SK-N-DZ (cell line): ENCODE data around the gene MCCD1.

ENCODE experiments used
- DNase-seq: peaks from one replicate; pipeline ENCODE4 v3.0.0-alpha.2; 2015; ENCODE audit warnings: low spot score

Gene MCCD1

DNA sequence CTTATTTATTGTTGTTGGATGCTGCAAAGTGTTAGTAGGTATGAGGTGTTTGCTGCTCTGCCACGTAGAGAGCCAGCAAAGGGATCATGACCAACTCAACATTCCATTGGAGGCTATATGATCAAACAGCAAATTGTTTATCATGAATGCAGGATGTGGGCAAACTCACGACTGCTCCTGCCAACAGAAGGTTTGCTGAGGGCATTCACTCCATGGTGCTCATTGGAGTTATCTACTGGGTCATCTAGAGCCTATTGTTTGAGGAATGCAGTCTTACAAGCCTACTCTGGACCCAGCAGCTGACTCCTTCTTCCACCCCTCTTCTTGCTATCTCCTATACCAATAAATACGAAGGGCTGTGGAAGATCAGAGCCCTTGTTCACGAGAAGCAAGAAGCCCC is 18.8 kb upstream of the MCCD1 start:
- no peak for DNase-seq

DNA sequence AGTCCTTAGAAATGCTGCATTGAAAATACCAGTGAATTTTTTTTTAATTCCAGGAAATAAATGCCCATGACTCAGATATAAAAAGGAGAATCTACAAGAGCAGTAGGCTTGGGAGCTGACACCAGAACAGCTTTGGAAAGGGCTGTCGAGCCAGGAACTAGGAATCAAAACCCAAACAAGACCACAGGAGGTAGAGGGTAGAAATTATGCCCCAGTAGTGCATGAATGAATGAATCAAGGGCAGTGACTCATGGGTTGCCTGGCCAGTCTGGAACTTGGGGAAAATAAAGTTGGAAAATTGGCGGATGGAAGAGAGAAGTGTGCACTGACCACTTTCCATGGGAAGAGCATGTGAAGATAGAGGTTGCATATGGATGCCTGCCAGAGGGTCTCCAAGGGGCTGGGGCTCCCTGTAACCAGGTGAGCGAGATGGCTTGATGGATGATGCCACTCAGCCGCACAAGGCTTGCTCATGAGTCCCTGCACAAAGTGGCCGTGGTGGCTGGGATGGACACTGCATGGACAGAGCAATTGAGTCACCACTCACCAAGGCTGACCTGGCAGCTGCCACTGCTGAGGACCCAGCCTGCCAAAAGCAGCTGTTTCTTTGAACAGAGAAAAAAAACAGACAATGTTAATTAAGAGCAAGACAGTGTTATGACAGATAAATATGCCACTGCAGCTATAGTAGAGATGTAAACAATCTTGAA is 15.2 kb upstream of the MCCD1 start:
- no peak for DNase-seq

DNA sequence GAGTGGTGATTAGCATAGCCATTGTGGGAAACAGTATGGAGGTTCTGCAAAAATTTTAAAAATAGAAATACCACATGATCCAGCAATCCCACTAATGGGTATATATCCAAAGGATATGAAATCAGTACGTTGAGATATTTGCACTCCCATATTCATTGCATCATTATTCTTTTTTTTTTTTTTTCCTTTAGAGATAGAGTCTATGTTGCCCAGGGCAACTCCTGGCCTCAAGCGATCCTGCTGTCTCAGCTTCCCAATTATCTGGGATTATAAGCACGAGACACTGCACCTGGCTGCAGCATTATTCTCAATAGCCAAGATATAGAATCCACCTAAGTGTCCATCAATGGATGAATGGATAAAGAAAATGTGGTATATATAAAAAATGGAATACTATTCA is 6.9 kb upstream of the MCCD1 start:
- no peak for DNase-seq

DNA sequence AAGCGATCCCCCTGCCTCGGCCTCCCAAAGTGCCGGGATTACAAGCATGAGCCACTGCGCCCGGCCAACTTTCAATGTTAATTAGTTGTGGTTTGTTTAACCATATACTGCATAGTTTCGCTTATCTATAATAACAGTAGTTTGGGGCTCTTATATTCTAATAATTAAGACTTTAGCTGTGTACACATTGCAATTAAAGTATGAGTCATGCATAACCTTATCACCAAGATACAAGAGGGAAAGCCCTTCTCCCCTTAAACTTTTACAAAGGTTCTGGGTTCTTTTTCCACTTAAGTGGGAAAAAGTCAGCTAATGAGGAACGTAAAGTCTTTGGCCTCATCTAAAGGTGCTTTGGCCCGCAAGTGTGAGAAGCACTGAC is 3.2 kb upstream of the MCCD1 start:
- DNase-seq = no peak

- no peak for DNase-seq
Measured at GRCh38 chr6:31525932-31526591, 2.7 kb upstream of the MCCD1 start.

DNA sequence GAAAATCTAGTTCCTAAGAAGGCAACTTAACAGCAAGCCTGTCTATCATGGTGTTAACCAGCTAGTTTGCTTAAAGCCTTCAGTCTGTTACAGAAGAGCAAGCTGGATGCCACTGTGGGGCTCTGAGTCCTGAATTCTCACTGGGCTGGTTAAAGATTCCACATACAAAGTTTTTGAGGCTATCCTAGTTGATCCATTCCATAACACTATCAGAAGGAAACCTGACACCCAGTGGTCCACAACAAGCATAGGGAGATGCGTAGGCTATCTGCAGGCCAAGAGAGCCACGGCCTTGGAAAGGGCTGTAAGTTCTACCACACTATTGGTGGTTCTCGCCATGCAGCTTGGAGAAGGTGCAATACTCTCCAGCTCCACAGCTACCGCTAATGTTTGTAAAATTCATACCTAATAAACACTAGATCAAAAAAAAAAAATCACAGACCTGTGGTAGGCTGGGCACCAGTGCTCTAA is 420 bp upstream of the MCCD1 start:
- DNase-seq = no peak

GRCh38 chr6:31529329-31530150 is 778 bp downstream of the MCCD1 start:
- DNase-seq = no peak

DNA sequence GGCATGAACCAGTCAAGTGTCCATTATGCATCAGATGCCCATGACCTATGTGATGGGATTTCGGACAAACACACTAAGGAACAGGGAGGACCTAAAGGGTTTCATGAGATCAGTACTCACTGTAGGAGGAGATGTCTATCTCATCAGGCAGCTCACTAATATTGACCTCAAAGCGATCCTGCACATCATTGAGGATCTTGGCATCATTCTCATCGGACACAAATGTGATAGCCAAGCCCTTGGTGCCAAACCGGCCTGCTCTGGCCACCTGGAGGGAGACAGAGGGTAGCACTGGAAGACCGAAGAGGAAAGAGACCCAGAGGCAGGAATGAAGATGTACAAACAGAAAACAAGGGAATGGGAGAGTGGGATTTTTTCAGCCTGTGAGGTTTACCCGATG is 1.9 kb downstream of the MCCD1 start:
- DNase-seq = no peak

GRCh38 chr6:31531162-31531561 is 2.4 kb downstream of the MCCD1 start:
- DNase-seq = no peak

DNA sequence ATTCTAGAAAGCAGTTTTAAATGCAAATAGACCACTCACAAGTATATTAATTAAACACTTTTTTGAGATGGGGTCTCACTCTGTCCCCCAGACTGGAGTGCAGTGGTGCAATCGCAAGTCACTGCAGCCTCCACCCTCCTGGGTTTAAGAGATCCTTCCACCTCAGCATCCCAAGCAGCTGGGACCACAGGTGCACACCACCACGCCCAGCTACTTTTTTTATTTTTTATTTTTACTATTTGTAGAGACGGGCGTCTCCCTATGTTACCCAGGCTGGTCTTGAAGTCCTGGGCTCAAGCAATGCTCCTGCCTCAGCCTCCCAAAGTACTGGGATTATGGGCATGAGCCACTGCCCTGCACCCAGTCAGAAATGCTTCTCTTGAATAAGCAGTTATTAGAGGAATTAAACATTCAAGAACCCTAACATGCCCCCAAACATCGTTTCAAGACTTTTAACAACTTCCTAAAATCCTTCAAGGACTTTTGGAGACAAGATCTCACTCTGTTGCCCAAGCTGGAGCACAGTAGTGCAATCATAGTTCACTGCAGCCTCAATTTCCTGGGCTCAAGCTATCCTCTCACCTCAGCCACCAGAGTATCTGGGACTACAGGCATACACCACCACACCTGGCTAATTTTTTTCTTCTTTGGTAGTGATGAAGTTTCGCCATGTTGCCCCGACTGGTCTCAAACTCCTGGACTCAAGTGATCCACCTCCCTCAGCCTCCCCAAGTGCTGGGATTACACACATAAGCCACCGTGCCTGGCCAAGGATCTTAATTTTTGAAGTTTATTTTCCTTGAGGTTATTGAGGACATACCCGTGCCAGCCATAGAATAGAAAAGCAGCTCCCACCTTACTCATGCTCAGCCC is 3.2 kb downstream of the MCCD1 start:
- no peak for DNase-seq

GRCh38 chr6:31532644-31533454 is 4.1 kb downstream of the MCCD1 start:
- no peak for DNase-seq

DNA sequence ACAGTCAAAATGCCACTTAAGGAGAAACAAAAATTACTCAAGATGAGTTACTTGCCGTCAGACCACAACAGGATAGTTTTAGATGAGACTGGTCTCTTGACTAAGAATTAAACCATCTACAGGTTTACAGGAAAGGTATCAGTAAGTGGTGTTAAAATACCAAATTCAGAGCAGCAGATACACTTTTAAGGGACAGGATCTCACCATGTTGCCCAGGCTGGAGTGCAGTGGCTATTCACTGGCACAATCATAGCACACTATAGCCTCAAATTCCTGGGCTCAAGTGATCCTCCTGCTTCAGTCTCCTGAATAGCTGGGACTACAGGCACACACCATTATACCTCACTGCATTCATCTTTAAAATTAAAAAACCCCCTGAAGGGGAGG is 4.7 kb downstream of the MCCD1 start:
- DNase-seq = no peak

GRCh38 chr6:31534011-31534410 is 5.2 kb downstream of the MCCD1 start:
- DNase-seq = no peak

GRCh38 chr6:31534521-31535040 is 5.8 kb downstream of the MCCD1 start:
- DNase-seq = no peak

DNA sequence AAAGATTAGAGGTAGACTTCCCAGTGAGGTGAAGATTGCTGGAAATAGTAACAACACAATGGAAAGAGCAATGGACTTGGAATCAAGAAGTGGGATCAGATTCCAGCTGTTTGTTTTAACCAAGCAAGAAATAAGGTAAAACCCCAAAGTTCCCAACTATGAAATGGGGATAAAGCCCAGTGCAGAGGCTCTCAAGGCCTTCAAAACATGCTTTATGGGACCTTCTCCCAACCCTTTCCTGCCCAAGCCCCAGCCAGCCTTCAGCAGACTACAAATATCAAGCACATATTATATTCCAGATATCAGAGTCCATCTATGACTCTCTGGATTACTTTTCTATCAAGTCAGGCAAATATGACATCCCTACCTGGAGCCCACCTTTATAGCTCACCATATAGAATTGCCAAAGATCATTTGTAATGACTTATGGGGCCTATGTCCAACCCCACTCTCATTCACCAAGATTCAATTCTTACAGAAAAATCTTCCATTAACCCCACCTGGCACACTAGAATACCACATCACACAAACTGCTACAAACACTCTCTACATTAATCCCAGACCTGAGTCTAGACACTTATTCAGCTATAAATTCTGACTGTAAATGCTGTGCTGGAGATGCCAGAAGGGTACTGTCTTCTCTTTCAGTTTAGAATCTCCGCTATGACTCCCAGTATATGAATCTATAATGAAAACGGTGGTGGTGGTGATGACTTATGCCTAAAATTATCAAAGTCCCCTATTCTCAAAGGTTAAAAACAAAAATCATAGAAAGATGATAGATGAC is 7.0 kb downstream of the MCCD1 start:
- DNase-seq = no peak

DNA sequence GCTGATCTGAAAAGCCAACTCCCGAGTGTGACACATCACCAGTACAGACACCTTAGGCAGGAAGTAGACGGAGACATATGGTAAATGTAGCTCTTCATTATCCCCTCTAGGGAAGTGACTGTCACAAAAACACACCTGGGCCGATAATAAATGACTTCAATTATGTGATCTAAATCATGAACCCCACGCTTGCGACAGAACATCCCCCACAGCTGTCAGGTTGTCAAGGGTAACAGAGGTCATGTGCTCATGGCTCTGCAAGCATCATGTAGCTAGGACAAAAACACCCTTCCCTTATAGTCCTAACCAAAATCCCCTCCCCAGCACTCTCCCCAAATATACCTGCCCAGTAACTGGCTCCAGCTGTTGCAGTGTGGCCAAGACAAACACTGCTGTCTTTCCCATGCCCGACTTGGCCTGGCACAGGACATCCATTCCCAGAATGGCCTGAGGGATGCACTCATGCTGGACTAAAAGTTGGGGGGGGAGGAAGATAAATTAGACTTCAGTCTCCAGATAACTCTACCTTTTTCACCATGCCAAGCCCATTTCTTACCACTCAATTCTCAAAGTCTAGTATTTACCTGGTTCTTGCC is 10.1 kb downstream of the MCCD1 start:
- no peak for DNase-seq

GRCh38 chr6:31540640-31541039 is 11.9 kb downstream of the MCCD1 start:
- no peak for DNase-seq

DNA sequence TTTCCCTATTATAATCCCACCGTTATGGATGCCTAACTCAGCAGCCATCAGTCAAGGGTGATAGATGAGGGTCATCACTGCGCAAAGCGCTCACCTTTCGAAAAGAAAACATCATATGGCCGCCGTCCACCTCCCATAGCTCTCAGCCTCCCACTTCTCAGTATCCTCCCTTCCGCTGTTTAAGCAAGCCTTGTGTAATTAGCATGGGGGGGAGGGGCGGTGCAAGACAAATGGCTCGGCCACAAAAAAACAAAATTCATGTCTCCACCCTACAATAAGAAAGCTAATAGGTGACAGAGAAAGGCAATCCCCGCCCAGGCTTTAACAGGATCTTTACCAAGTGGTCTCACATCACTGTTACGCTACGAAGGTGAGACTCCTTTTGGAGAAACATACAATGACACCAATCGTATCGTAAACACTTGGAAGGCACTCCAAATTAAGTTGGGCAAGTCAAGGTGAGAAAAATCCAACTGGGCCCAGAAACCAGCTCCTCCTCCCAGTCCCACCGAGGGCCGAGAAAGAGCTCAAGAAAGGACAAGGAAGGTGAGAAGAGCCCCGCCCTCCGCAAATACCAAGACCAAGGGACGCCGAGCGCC is 12.4 kb downstream of the MCCD1 start:
- DNase-seq = no peak
